IPS-NIHi11 (cell line): ENCODE data around the gene PPM1A.

ENCODE experiments used
- DNase-seq: peaks from one replicate; pipeline ENCODE4 v3.0.0; 2012; ENCODE audit warnings: mixed read lengths, low spot score

PPM1A gene

DNA sequence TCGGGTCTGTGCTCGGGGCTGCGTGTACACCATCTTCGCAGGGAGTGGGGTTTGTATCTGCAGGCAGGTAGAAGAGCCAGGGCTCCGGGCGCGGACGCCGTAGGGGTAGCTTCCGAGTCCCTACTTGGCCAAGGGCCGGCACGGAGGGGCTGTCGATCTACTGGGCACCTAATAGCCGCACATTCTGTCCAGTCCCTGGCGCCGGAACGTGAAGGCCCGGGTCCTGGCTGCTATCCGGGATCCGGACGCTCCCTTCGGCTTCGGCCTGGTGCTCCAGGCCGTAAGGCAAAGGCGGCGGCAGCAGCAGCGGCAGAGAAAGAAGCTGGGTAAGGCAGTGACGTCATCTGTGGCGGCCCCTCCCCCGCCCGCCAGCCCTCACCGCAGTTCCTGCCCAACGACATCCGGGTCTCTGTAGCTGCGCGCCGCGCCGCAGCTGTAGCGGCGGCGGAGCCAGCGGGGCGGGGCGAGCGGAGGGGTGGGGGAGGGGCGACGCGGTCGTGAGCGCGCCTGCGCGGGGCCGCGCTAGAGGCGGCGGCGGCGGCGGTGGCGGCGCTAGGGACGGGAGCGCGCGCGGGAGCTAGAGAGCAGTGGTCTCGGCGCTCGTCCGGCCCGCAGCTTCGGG, at the start of gene PPM1A:
PPM1A (plus strand) TSS at position 525 of the 622 bp plus-strand sequence. CDS start 33,483 bp downstream, outside the sequence.
- DNase-seq, result peak; percentile 93

- no peak for DNase-seq
Observed at GRCh38 chr14:60199321-60199720, 49.7 kb upstream of the PPM1A start.

DNA sequence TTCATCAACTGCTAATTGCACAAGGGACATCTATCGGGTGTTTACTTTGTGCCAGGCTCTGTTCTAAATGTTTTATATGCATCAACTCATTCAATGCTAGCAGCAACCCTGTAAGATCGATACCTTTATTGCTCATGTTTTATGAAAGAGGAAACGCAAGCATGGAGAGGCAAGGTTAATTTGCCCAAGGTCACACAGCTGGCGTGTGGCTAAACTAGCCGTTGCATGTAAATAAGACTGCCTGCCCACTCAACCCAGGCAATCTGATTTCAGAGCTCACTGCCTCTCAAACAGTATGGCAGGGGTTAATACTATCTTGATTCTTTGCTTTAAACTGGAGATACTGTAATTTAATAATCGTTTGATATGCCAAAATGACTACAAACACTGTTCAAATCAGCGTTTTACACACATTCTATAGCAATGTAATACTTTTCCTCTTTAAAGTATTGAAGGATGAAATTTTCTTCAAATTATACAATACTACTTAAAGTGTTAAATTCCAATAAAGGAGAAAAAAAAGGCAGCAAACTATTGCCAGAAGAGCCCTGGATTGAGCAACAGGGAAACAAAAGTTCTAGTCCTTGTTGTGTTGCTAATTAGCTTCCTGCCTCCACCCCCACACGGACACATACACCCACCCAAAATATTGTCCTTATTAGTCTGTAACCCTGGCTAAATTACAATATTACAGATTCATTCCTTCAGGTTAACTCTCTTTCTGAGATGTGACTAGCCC, 44.7 kb upstream of the PPM1A start:
- DNase-seq, result no peak

DNA sequence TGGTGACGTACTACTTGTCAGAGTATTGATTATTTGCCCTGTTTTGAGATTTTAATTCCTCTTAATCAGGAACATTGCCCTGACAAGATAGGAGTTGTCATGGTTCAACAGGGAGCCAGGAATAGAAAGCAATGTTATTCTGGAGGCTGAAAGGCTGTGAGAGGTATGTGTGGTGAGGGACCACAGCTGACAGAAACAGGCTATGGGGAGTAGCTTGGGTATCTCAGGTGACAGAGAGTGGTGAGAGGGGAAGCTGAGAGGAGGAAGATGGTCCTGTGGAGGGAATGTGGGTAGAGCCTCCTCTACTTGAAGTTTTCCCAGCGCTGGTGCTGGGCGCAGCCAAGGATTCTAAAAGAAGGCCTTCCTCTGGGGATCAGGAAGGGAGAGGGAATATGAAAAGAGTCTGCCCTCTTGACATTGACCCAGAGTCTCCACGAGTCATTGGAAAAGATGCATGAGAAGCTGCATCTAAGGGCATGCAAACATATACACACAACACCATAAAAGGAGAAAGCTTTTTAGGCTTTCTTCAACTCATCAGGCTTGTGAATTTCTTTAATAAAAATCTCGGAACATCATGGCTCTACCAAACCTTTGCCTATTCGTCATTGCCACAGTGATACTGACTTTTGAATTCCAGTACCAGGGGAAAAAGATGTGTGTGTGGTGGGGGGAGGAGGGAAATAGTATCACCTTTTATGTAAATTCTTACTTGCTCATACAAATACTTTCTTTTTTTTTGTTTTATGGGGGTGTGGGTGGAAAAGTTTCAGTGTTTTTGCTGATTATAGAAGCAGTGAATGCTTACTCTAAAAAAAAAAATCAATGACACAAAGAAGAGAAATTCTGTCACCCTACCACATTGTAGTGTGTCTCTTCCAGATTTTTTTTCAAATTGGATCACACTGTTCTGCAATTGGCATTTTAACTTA, 43.9 kb upstream of the PPM1A start:
- DNase-seq, result no peak

GRCh38 chr14:60206249-60206670, 42.8 kb upstream of the PPM1A start:
- no peak for DNase-seq

GRCh38 chr14:60206837-60207533, 42.0 kb upstream of the PPM1A start:
- DNase-seq, result no peak

DNA sequence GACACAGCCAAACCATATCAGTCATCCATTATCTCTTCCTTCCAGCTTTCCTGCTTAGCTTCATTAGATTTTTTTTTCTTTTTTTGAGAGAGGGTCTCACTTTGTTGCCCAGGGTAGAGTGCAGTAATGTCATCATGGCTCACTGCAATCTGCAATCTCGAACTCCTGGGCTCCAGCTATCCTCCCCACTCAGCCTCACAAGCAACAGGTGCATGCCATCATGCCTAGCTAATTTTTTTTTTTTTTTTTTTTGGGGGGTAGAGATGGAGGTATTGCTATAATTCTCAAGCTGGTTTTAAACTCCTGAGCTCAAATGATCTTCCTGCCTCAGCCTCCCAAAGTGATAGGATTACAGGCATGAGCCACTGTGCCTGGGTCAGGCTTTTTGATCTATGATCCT, 38.3 kb upstream of the PPM1A start:
- no peak for DNase-seq

GRCh38 chr14:60211153-60211552, 37.9 kb upstream of the PPM1A start:
- no peak for DNase-seq

- DNase-seq, result no peak
Observed at GRCh38 chr14:60212503-60213371, 36.3 kb upstream of the PPM1A start.

- DNase-seq, result no peak
Observed at GRCh38 chr14:60214003-60214402, 35.0 kb upstream of the PPM1A start.

GRCh38 chr14:60214415-60215126, 34.5 kb upstream of the PPM1A start:
- no peak for DNase-seq

DNA sequence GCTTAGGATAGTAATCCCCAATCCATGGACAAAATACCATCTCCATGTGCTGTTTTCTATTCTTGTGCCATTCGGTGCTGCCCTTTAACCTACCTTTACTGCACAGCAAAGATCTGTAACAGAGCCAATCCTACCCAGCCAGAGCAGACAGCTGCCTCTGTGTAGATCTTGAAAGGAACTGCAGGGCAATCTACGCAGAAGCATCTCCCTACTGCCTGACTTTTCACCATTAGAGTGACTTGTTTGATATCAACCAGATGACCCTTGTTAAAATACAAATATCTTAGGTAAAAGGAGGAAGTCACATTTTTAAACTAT, 33.9 kb upstream of the PPM1A start:
- no peak for DNase-seq

DNA sequence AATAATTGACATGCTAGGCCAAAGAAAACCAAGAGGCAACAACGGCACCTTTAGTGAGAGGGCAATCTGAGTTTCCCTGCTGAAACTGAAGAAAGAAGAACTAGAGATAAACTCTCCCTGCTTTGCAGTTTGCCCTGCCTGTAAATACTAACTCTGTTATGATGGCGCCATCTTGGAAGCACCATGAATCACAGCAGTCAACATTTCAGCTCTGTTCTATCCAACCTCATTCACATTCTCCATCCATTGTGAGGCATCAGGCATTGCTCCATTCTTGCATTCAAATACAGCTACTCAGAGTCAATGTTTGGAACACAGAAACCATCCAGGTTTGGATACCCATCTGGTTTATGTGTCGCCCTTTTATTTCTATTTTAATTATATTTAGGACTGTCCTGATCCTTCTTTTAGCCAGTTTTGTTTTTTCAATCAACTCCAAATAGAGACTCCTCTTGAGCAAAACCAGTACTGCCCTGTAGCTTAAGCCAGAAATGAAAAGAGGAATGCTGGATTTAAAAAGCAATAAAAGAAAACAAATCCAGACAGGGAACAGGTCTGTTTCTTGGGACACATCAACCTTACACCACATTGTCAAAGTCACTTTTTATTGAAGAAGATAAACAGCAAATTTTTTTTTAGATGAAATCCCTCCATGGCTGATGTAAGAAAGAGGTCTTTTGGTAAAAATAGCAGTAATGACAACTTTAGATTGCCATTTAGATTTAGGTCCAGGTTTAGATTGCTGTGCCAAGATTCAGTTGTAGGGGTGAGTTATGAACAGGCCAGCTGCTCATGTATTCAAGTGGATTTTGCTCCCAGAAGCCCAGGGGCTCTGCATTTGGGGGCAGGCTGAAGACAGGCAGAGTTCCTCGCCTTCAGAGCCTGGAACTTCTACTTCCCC, 33.3 kb upstream of the PPM1A start:
- DNase-seq, result no peak

GRCh38 chr14:60217713-60218112, 31.3 kb upstream of the PPM1A start:
- no peak for DNase-seq

GRCh38 chr14:60220084-60220483, 28.9 kb upstream of the PPM1A start:
- no peak for DNase-seq

DNA sequence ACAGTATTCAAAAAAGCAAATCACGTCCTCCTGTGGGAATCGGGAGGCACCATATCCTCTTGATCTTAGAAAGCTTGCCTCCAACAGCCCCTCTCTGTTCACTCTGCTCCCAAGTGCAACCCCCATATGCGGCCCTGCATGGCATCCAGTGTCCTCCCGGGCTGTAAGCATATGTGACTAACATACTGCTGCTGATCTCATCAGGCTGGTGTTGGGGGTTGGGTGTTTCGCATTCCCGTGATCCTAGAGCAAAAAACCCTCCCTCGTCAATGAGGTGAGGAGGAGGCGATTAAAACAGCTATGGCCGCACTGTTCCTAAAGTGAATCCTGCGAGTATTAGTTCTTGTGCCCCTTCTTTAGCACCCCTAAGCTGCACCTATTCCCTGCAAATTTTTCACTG, 28.1 kb upstream of the PPM1A start:
- peak; percentile 23 for DNase-seq

DNA sequence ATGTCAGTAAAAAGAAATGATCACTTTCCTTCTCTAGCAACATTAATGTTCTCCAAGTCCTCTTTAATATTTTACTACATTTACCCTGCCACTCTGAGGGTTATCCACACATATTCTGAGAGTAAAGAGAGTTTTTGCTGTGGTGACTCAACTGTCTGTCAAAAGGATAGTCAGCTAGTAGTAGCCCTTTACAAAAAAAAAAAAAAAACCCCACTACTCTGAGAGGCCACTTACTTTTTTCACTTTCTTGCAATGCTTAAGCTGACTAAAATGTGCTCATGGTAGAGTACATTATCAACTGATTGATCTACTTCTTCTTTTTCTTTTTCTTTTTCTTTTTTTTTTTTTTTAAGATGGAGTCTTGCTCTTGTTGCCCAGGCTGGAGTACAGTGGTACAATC, 27.6 kb upstream of the PPM1A start:
- DNase-seq, result no peak

DNA sequence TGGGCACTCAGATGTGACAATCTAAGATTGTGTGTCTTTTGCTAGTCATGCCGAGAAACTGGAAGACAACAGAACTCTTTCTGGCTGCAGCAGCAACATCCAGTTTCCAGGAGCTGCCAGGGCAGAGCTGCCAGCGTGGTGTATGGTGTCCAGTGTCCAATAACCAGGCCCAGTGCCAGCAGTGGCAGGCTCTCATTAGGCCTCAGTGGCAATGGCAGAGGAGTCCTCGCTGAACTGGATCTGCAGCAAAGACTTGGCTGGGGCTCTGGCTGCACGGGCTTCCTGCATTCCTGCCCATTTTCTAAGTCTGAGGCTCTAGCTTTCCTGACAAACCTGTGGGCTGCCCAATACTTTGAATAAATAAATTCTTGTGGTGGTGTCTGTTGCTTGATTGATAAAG, 26.2 kb upstream of the PPM1A start:
- DNase-seq, result peak; percentile 53

GRCh38 chr14:60225265-60225664, 23.8 kb upstream of the PPM1A start:
- DNase-seq, result no peak

- DNase-seq, result no peak
Observed at GRCh38 chr14:60226298-60226697, 22.7 kb upstream of the PPM1A start.
